CD4-positive, alpha-beta memory T cell (primary cell): ENCODE results near the gene NT5E. TPM values are rescaled to one million over a fixed set of nuclear protein-coding genes. Genes with fewer than 3 reads are reported as not detected.

Experiments
- CTCF ChIA-PET: fragments of 350-600 bp; sonication (Branson Sonifier 250); formaldehyde crosslinking; loops from one replicate; lab custom pipeline; 2021; ENCODE audit warnings: inconsistent platforms; ENCODE audit not compliant: partially characterized antibody; lab: Charles Lee
- POLR2A ChIA-PET: fragments of 350-600 bp; sonication (Branson Sonifier 250); formaldehyde crosslinking; loops from one replicate; lab custom pipeline; 2021; ENCODE audit not compliant: partially characterized antibody; lab: Charles Lee
- DNase-seq, 5 donors: peaks; one replicate each; pipeline versions ENCODE4 v3.0.0 to v3.0.0-alpha.2; 2020 to 2022; ENCODE audit warnings: mixed read lengths in 1 of 5
- H3K27ac ChIP-seq: one replicate; pipeline ENCODE4 v1.7.0; 2013; ENCODE audit warnings: low read depth, low read length
- H3K27me3 ChIP-seq: 2 replicates; pipeline ENCODE4 v1.7.0; 2013; ENCODE audit warnings: mild to moderate bottlenecking, low read length, moderate library complexity; ENCODE audit not compliant: insufficient read depth
- H3K36me3 ChIP-seq: 2 replicates; pipeline ENCODE4 v1.7.0; 2013; ENCODE audit warnings: mild to moderate bottlenecking, low read length, moderate library complexity; ENCODE audit not compliant: insufficient read depth
- H3K4me1 ChIP-seq: 2 replicates; pipeline ENCODE4 v1.7.0; 2013; ENCODE audit warnings: mild to moderate bottlenecking, low read length, moderate library complexity; ENCODE audit not compliant: insufficient read depth
- H3K4me3 ChIP-seq, 2 donors: one replicate each; pipeline ENCODE4 v1.7.0; 2013; ENCODE audit warnings: low read length in 2 of 2, mild to moderate bottlenecking in 1 of 2
- H3K9me3 ChIP-seq, 2 donors: one replicate each; pipeline ENCODE4 v1.7.0; 2013; ENCODE audit warnings: low read length in 2 of 2, control low read depth in 1 of 2; ENCODE audit not compliant: control insufficient read depth in 1 of 2
- H3K27ac Mint-ChIP-seq, 7 donors: one replicate each; pipeline ENCODE4 v1.8.0; 2020 to 2021; ENCODE audit warnings: mixed read lengths in 7 of 7, mild to moderate bottlenecking in 6 of 7, inconsistent platforms in 3 of 7, moderate library complexity in 3 of 7
- H3K27me3 Mint-ChIP-seq, 2 donors: one replicate each; pipeline ENCODE4 v1.8.0; 2020 to 2021; ENCODE audit warnings: mixed read lengths in 2 of 2
- H3K36me3 Mint-ChIP-seq, 2 donors: one replicate each; pipeline ENCODE4 v1.8.0; 2020 to 2021; ENCODE audit warnings: mixed read lengths in 2 of 2, inconsistent platforms in 1 of 2, mild to moderate bottlenecking in 1 of 2
- H3K4me1 Mint-ChIP-seq, 4 donors: one replicate each; pipeline ENCODE4 v1.8.0; 2020 to 2021; ENCODE audit warnings: mixed read lengths in 4 of 4, mild to moderate bottlenecking in 1 of 4
- H3K4me3 Mint-ChIP-seq, 8 donors: one replicate each; pipeline ENCODE4 v1.8.0; 2020 to 2021; ENCODE audit warnings: mixed read lengths in 8 of 8, mild to moderate bottlenecking in 7 of 8, moderate library complexity in 6 of 8, inconsistent platforms in 3 of 8
- H3K9me3 Mint-ChIP-seq, 8 donors: one replicate each; pipeline ENCODE4 v1.8.0; 2020 to 2021; ENCODE audit warnings: mixed read lengths in 8 of 8, mild to moderate bottlenecking in 5 of 8, inconsistent platforms in 3 of 8, moderate library complexity in 1 of 8
- intact Hi-C: fragments of 100-400 bp; cut with micrococcal nuclease; formaldehyde crosslinking; loops from one replicate; pipeline ENCODE4 v1.15.1; 2023
- polyA plus RNA-seq, 2 donors: library from polyadenylated mRNA; unstranded; fragments of 300-500 nt; fragmentation: Illumina TruSeq; gene quantifications; one replicate each; pipeline ENCODE4 v1.2.3, GENCODE V29; 2021
- total RNA-seq, 2 experiments: library from RNA; stranded (reverse); gene quantifications; one replicate each; pipeline ENCODE4 v1.2.3, GENCODE V29; 2021

The NT5E gene
- total RNA-seq (1 to 10 TPM; 3.3 TPM), polyA plus RNA-seq (10 to 100 TPM; 14.9 to 15.8 TPM)

DNA sequence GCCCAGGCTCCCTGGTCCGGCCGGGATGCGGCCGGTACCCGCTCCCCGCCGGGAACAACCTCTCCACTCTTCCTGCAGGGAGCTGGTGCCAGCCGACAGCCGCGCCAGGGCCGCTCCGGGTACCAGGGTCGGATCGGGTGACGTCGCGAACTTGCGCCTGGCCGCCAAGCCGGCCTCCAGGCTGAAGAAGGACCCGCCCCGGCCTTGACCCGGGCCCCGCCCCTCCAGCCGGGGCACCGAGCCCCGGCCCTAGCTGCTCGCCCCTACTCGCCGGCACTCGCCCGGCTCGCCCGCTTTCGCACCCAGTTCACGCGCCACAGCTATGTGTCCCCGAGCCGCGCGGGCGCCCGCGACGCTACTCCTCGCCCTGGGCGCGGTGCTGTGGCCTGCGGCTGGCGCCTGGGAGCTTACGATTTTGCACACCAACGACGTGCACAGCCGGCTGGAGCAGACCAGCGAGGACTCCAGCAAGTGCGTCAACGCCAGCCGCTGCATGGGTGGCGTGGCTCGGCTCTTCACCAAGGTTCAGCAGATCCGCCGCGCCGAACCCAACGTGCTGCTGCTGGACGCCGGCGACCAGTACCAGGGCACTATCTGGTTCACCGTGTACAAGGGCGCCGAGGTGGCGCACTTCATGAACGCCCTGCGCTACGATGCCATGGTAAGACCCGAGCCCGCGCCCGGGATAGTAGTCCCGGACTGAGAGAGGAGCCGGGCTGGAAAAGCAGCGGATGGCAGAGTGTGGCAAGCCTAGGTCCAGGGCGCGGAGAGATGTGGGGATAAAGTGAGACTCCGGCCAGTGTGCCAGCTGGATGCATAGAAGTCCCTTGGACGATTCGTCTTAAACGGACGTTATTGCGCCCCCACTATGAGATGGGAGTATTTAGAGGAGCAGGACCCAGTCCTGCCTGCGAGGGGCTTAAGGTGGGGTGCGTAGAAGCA, at the start of gene NT5E:
TSS of gene NT5E (plus strand) at position 266 of the 942 bp plus-strand sequence. CDS start at position 323, 57 bp downstream.
- H3K4me1 Mint-ChIP-seq, result peaks cover 9 to 36% (median 16%) of the 10 kb centered on the region in 4 donors
- Histone ChIP-seq H3K27me3 (peaks cover 8% of the 10 kb centered on the region), H3K27ac (no peak within 1 kb of the TSS), H3K4me1 (peaks cover 7% of the 10 kb centered on the region), H3K36me3 (no peaks in the 10 kb centered on the region), H3K4me3 (no peak within 1 kb of the TSS), H3K9me3 (no peaks in the 10 kb centered on the region)
- H3K27ac Mint-ChIP-seq, result peak within 1 kb of the TSS in 5 of 7 donors; percentile 38 to 87 (median 72)
- H3K9me3 Mint-ChIP-seq, result peaks cover 0 to 2% (median 0%) of the 10 kb centered on the region in 8 donors
- intact Hi-C loops, result loop anchor here (1.0 kb wide), 1 partner anchor 33 kb away; no protein-coding TSS in a partner anchor
- H3K27me3 Mint-ChIP-seq, result peaks cover 37 to 46% of the 10 kb centered on the region in 2 donors
- no peaks in the 10 kb centered on the region for H3K36me3 Mint-ChIP-seq
- POLR2A ChIA-PET, result interaction anchor here (0.9 to 3.7 kb wide), 5 partner anchors 8 to 229 kb away, joined by 3 to 12 read pairs (median 3); no protein-coding TSS in a partner anchor
- peak within 1 kb of the TSS; percentile 82 to 95 (median 90) for H3K4me3 Mint-ChIP-seq
- CTCF ChIA-PET, result interaction anchor here (1.0 to 2.7 kb wide), 3 partner anchors 14 to 37 kb away, joined by 4 to 8 read pairs (median 7); no protein-coding TSS in a partner anchor
- DNase-seq, result peak in 4 of 5 donors; percentile 16 to 45 (median 27)

DNA sequence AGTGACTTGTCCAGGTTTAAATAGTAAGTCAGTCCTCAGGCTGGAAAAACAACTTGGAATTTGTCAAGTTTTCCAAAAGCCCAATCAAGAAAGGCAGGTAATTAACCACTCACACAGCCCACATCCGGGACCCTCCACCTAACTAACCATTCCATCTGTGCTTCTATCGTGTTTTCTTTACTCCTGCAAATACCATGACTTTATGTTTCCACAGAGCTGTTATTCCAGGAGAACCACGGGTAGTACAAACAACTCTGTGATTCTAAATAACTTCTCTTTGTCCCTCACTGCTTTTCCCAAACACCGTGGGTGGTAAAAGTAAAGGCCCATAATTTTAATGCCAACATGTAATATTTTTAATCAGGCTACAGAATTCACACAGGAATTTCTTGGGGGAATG, 49.6 kb upstream of the NT5E start:
- Histone ChIP-seq H3K27ac (no peak overlapping the region), H3K4me1 (no peaks in the 10 kb centered on the region), H3K4me3 (no peak overlapping the region), H3K9me3 (no peaks in the 10 kb centered on the region), H3K27me3 (no peaks in the 10 kb centered on the region), H3K36me3 (no peaks in the 10 kb centered on the region)
- DNase-seq, result no peak
- Mint-ChIP-seq H3K27ac (no peak overlapping the region), H3K9me3 (peaks cover 0 to 10% (median 2%) of the 10 kb centered on the region in 8 donors), H3K27me3 (no peaks in the 10 kb centered on the region), H3K4me1 (peaks cover 0 to 20% (median 3%) of the 10 kb centered on the region in 4 donors), H3K4me3 (no peak overlapping the region), H3K36me3 (no peaks in the 10 kb centered on the region)
- ChIA-PET POLR2A (no interaction called here), CTCF (interaction anchor here (1.3 kb wide), 1 partner anchor 61 kb away, joined by 3 read pairs; no protein-coding TSS in a partner anchor)
- intact Hi-C loops, result no loop called here

DNA sequence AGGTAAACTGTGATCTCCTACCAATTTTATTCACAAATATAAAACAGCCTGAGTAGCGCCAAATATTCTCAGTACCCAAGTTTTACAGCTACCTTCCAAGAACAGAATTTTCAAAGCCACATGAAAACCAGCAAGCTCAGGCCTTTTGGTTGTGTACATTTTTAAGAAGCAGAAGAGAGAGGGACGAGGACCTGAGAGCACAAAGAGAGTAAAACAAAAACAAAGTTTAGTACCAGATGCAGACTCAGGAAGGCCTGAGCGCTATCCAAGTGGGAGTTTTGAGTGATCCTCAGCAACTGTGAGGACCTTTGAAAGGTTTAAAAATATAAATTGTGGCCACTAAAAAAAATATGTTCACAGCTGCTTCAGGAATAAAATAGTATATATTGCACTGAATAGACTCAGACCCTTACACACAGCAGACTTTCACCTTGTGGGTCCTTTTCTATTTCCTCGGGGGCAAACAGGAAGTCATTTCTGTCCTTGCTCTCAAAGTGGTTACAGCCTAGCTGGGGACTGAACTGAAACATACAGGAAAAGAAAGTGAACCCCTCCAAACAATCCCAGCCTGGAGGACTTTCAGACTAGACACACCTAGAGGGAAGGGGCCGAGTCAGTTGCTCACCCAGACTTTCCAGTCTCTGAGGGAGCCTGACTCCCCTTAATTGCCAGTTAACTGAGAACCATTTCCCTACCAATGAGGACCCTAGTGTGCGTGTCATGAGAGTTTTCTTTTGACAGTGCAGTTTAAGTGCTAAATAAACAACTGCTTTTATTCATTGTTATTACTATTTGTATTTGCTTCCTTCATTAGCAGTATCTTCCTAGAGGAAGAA, 48.5 kb upstream of the NT5E start:
- H3K4me1 Mint-ChIP-seq, result peaks cover 0 to 25% (median 6%) of the 10 kb centered on the region in 4 donors
- H3K9me3 ChIP-seq, result no peaks in the 10 kb centered on the region
- no peaks in the 10 kb centered on the region for H3K27me3 Mint-ChIP-seq
- no peak overlapping the region for H3K4me3 ChIP-seq
- ChIA-PET POLR2A (no interaction called here), CTCF (no interaction called here)
- H3K27ac Mint-ChIP-seq, result peak overlapping the region in 2 of 7 donors; percentile 11 to 52
- H3K36me3 Mint-ChIP-seq, result no peaks in the 10 kb centered on the region
- no peaks in the 10 kb centered on the region for H3K4me1 ChIP-seq
- intact Hi-C loops, result no loop called here
- DNase-seq, result no peak
- no peaks in the 10 kb centered on the region for H3K27me3 ChIP-seq
- H3K9me3 Mint-ChIP-seq, result peaks cover 0 to 10% (median 2%) of the 10 kb centered on the region in 8 donors
- no peak overlapping the region for H3K27ac ChIP-seq
- H3K4me3 Mint-ChIP-seq, result peak overlapping the region in 2 of 8 donors; percentile 1 to 2
- H3K36me3 ChIP-seq, result no peaks in the 10 kb centered on the region

DNA sequence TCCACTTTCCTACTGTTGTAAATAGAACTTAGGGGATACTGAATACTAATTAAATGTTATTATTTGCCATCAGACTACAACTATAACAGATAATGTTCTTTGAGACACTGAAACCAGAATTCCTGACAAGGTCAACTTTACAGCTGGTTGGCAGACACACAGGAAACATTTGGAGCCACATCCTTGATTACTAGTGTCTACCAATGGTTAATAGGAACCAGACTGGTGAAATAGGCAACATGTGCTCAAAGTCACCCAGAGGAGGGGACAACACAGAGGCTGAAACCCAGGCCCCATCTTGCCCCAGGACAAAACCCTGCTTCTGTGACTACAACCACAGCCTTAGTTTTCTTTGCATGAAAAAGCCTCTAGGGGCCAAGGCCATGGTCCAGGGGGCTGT, 47.8 kb upstream of the NT5E start:
- CTCF ChIA-PET, result no interaction called here
- POLR2A ChIA-PET, result no interaction called here
- peaks cover 0 to 27% (median 6%) of the 10 kb centered on the region in 4 donors for H3K4me1 Mint-ChIP-seq

DNA sequence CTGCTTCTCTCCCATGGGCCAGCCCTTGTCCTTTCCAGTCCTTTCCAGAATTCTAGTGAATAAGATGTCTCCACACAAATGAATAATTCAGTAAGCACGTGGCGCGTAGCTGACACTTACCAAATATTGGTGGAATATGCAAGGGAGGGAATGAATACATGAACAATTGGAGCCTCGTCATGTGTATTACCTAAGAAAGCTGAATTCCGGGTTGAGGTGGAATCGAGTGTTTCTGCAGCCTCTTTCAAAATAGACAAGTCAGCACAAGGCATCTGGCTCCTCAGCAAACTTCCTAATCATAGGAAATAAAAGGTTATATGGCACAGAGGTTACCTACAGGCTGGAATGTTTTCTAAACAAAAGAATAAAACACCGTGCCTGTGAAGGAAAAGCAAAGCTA, 47.0 kb upstream of the NT5E start:
- intact Hi-C loops, result no loop called here
- peak overlapping the region in 1 of 7 donors; percentile 69 for H3K27ac Mint-ChIP-seq
- H3K9me3 Mint-ChIP-seq, result peaks cover 0 to 3% (median 0%) of the 10 kb centered on the region in 8 donors
- no peaks in the 10 kb centered on the region for H3K36me3 ChIP-seq
- H3K27ac ChIP-seq, result no peak overlapping the region
- CTCF ChIA-PET, result no interaction called here
- H3K4me3 ChIP-seq, result no peak overlapping the region
- DNase-seq, result no peak
- no peaks in the 10 kb centered on the region for H3K4me1 ChIP-seq
- H3K36me3 Mint-ChIP-seq, result no peaks in the 10 kb centered on the region
- peaks cover 0 to 29% (median 6%) of the 10 kb centered on the region in 4 donors for H3K4me1 Mint-ChIP-seq
- H3K4me3 Mint-ChIP-seq, result no peak overlapping the region
- no peaks in the 10 kb centered on the region for H3K27me3 Mint-ChIP-seq
- POLR2A ChIA-PET, result interaction anchor here (3.2 kb wide), 1 partner anchor 48 kb away, joined by 11 read pairs; the partner anchor contains the start of gene NT5E
- H3K9me3 ChIP-seq, result no peaks in the 10 kb centered on the region
- no peaks in the 10 kb centered on the region for H3K27me3 ChIP-seq

More for the DNA sequence above, 47.8 kb upstream of the NT5E start:
- Mint-ChIP-seq H3K27me3 (no peaks in the 10 kb centered on the region), H3K4me3 (no peak overlapping the region), H3K9me3 (peaks cover 0 to 10% (median 0%) of the 10 kb centered on the region in 8 donors), H3K27ac (no peak overlapping the region), H3K36me3 (no peaks in the 10 kb centered on the region)
- Histone ChIP-seq H3K27me3 (no peaks in the 10 kb centered on the region), H3K9me3 (no peaks in the 10 kb centered on the region), H3K4me1 (no peaks in the 10 kb centered on the region), H3K27ac (no peak overlapping the region), H3K36me3 (no peaks in the 10 kb centered on the region), H3K4me3 (no peak overlapping the region)
- no peak for DNase-seq
- intact Hi-C loops, result no loop called here

DNA sequence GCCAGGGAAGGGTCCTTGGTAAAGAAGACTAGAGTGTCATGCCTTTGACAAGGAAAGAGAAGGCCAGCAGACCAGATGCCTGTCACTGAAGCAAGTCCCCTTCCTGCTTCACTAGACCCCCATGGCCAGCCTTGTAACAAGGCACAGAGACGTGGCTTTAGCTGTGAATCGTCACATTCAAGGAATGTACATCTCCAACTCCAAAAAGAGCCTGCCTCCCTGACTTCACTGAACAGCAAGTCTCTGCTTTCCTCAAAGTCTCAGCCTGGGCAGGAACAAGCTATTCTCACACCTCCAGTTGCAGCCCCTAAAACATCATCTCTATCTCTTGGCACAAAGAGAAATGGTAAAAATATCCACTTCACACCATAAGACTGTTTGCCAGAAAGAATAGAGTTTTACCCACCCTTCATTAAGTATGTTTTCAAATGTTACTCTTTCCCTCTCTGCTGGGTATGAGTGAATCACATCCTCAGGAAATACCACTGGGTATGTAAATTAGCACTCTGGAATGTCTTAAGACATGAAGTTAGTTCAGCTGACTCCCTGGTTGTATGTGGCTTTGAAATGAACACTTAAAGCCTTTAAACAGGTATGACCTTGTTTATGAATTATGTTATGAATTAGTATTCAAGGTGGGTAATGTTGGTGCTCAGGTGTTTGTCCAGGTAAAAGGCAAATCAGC, 46.4 kb upstream of the NT5E start:
- no peaks in the 10 kb centered on the region for H3K4me1 ChIP-seq
- ChIA-PET CTCF (no interaction called here), POLR2A (interaction anchor here (3.2 kb wide), 1 partner anchor 47 kb away, joined by 11 read pairs; the partner anchor contains the start of gene NT5E)
- peaks cover 0 to 1% of the 10 kb centered on the region in 2 donors for H3K27me3 Mint-ChIP-seq
- no peaks in the 10 kb centered on the region for H3K9me3 ChIP-seq
- DNase-seq, result no peak
- H3K4me3 ChIP-seq, result no peak overlapping the region
- intact Hi-C loops, result no loop called here
- peak overlapping the region in 1 of 7 donors; percentile 68 for H3K27ac Mint-ChIP-seq
- no peak overlapping the region for H3K4me3 Mint-ChIP-seq
- H3K27ac ChIP-seq, result no peak overlapping the region
- peaks cover 0 to 29% (median 6%) of the 10 kb centered on the region in 4 donors for H3K4me1 Mint-ChIP-seq
- no peaks in the 10 kb centered on the region for H3K36me3 ChIP-seq
- no peaks in the 10 kb centered on the region for H3K27me3 ChIP-seq
- no peaks in the 10 kb centered on the region for H3K36me3 Mint-ChIP-seq
- peaks cover 0 to 3% (median 0%) of the 10 kb centered on the region in 8 donors for H3K9me3 Mint-ChIP-seq
